K562 (cell line): ENCODE results near the gene PPIE. TPM values are rescaled to one million over a fixed set of nuclear protein-coding genes. Genes with fewer than 3 reads are reported as not detected.

ENCODE experiments used
- ATAC-seq: fragments of 200-7000 bp; cut with Tn5 transposase; 3 replicates; pipeline ENCODE4 v1.9.1; 2020; ENCODE audit warnings: moderate library complexity
- BruUV-seq: library from RNA; stranded (reverse); fragments of 400-500 nt; replicated peaks from 2 replicates; lab custom pipeline; 2021; lab: Mats Ljungman, UMichigan
- CTCF ChIA-PET: fragments of 300-600 bp; formaldehyde crosslinking; extraction: SDS; loops from one replicate; lab custom pipeline; 2021; ENCODE audit warnings: low intra/inter-chr PET ratio; lab: Yijun Ruan, JAX
- POLR2A ChIA-PET: fragments of 300-600, 350-650 bp; sonication (Branson Sonifier 250); formaldehyde crosslinking; extraction: SDS; loops from one replicate; lab custom pipeline; 2021; ENCODE audit warnings: antibody characterized with exemption, inconsistent platforms; lab: Yijun Ruan, JAX
- DNase-seq, 4 experiments: peaks; one replicate each; pipeline versions ENCODE4 v3.0.0 to v3.0.0-alpha.2; 2011 to 2018; ENCODE audit warnings: low spot score in 3 of 4, mixed read lengths in 3 of 4; ENCODE audit errors: extremely low read depth in 1 of 4
- FAIRE-seq: peaks from 2 replicates; lab custom pipeline; 2011; peaks lifted over from hg19 to GRCh38; lab: Jason Lieb, UNC
- H2AFZ ChIP-seq: 2 replicates; pipeline ENCODE4 v1.6.0; 2011; ENCODE audit warnings: low read depth, low read length, control low read depth, inconsistent platforms
- H3K27ac ChIP-seq: fragments of 200-600 bp; 3 replicates; pipeline ENCODE4 v1.8.0; 2011; ENCODE audit warnings: low read depth, mild to moderate bottlenecking, control low read depth, inconsistent platforms, low read length, moderate library complexity, mixed read lengths; ENCODE audit errors: extremely low read depth
- H3K27me3 ChIP-seq, 2 experiments: fragments of 300-600 bp in 1 of 2; 2 replicates in 1 of 2; 3 replicates in 1 of 2; pipeline versions ENCODE4 v1.6.0 to v1.8.0; 2011; ENCODE audit warnings: inconsistent platforms in 2 of 2, low read length in 2 of 2, mild to moderate bottlenecking in 1 of 2, mixed read lengths in 1 of 2, moderate library complexity in 1 of 2; ENCODE audit not compliant: control insufficient read depth in 2 of 2, insufficient read depth in 2 of 2
- H3K36me3 ChIP-seq: fragments of 300-600 bp; 3 replicates; pipeline ENCODE4 v1.8.0; 2011; ENCODE audit warnings: mild to moderate bottlenecking, low read length, inconsistent platforms; ENCODE audit not compliant: control insufficient read depth, insufficient read depth
- H3K4me1 ChIP-seq, 2 experiments: fragments of 200-600 bp in 1 of 2; replicated peaks in 1 of 2; 2 replicates in 1 of 2; 3 replicates in 1 of 2; pipeline versions ENCODE4 v1.5.1 to v1.8.0; 2011; ENCODE audit warnings: inconsistent platforms in 2 of 2, low read length in 2 of 2, mild to moderate bottlenecking in 1 of 2, mixed read lengths in 1 of 2, moderate library complexity in 1 of 2; ENCODE audit not compliant: control insufficient read depth in 2 of 2, insufficient read depth in 2 of 2
- H3K4me2 ChIP-seq: 2 replicates; pipeline ENCODE4 v1.6.1; 2011; ENCODE audit warnings: low read length, control low read depth, inconsistent platforms, mixed read lengths; ENCODE audit not compliant: insufficient read depth
- H3K4me3 ChIP-seq: fragments of 200-600 bp; sonication (generic), shearing (Covaris generic); 2 replicates; pipeline ENCODE4 v1.5.1; 2016; ENCODE audit warnings: control low read depth, inconsistent platforms
- H3K79me2 ChIP-seq: fragments of 200-600 bp; 3 replicates; pipeline ENCODE4 v1.8.0; 2011; ENCODE audit warnings: low read length, inconsistent platforms; ENCODE audit not compliant: control insufficient read depth, insufficient read depth
- H3K9ac ChIP-seq, 2 experiments: 2 replicates each; pipeline versions ENCODE4 v1.6.0 to v1.6.1; 2011; ENCODE audit warnings: low read depth in 2 of 2, low read length in 2 of 2, control low read depth in 1 of 2, inconsistent platforms in 1 of 2, mild to moderate bottlenecking in 1 of 2, mixed read lengths in 1 of 2; ENCODE audit not compliant: insufficient read depth in 1 of 2
- H3K9me1 ChIP-seq: one replicate; pipeline ENCODE4 v1.6.0; 2011; ENCODE audit warnings: inconsistent platforms, mild to moderate bottlenecking, low read length, moderate library complexity; ENCODE audit not compliant: control insufficient read depth, insufficient read depth
- H3K9me3 ChIP-seq: replicated peaks from 2 replicates; pipeline ENCODE4 v1.5.1; 2011; ENCODE audit warnings: low read depth, low read length, inconsistent platforms; ENCODE audit not compliant: control insufficient read depth, insufficient read depth
- H4K20me1 ChIP-seq: replicated peaks from 2 replicates; pipeline ENCODE4 v1.6.1; 2011; ENCODE audit warnings: low read length, inconsistent platforms, mixed read lengths; ENCODE audit not compliant: control insufficient read depth, insufficient read depth
- ETV1 ChIP-seq: fragments of 450-650 bp; conservative IDR thresholded peaks from 2 replicates; pipeline ENCODE4 v1.6.1; 2016; ENCODE audit warnings: missing genetic modification characterization, control low read depth, low read depth, missing compliant biosample characterization
- MCM2 ChIP-seq: fragments of 450-650 bp; IDR thresholded peaks from 2 replicates; pipeline ENCODE4 v1.6.1; 2017; ENCODE audit warnings: low read depth, mild to moderate bottlenecking
- POLR3G ChIP-seq: IDR thresholded peaks from 2 replicates; pipeline ENCODE4 v1.6.1; 2011; ENCODE audit not compliant: insufficient read length, insufficient replicate concordance; ENCODE audit errors: extremely low read depth
- WGBS: fragments of 100-300 bp; shearing (Covaris generic); methylation state at CpG from one replicate; pipeline ENCODE4 v1.1.6; 2016; ENCODE audit warnings: low coverage, mixed read lengths; ENCODE audit not compliant: insufficient coverage; ENCODE audit errors: missing lambda C conversion rate; 5-methylcytosine and 5-hydroxymethylcytosine counted together
- in situ Hi-C: fragments of 300-500 bp; cut with MboI; formaldehyde crosslinking; loops from 4 replicates; pipeline ENCODE4 v1.15.0; 2018; ENCODE audit warnings: inconsistent platforms, mixed read lengths
- intact Hi-C: fragments of 100-400 bp; cut with micrococcal nuclease; formaldehyde crosslinking; loops from 2 replicates; pipeline ENCODE4 v1.14.2; 2022
- polyA plus RNA-seq, 8 experiments: library from polyadenylated mRNA; depleted of rRNA in 4 of 8; stranded (reverse) in 5 of 8; unstranded in 3 of 8; fragments of >200 nt; fragmentation: Nextera tagmentation in 2 of 8; fragmentation: Illumina TruSeq in 1 of 8; extraction: Ambion mirVana in 2 of 8; extraction: Trizol in 1 of 8; gene quantifications; 2 replicates each; pipeline versions ENCODE4 v1.2.1 to v1.2.3, GENCODE V29; 2011 to 2014; ENCODE audit warnings: inconsistent platforms in 1 of 8, missing spikeins in 1 of 8
- total RNA-seq, 7 experiments: library from RNA; depleted of rRNA in 6 of 7; stranded (reverse); fragments of >200 nt in 6 of 7; fragmentation: Illumina TruSeq in 2 of 7; extraction: Trizol in 2 of 7; gene quantifications; 2 replicates each; pipeline versions ENCODE4 v1.2.1 to v1.2.3, GENCODE V29; 2011 to 2021; ENCODE audit warnings: low replicate concordance in 1 of 7
- TF ChIP-seq, protein P1 (sequence below), 3 experiments: fragments of 200-800 bp in 1 of 3; fragments of 250-450 bp in 1 of 3; fragments of 450-650 bp in 1 of 3; sonication (Bioruptor Pico) in 1 of 3; sonication (Bioruptor generic) in 1 of 3; formaldehyde crosslinking in 1 of 3; IDR thresholded peaks; 2 replicates each; pipeline versions ENCODE4 v1.6.1 to v1.8.0; 2016 to 2022; ENCODE audit warnings: mild to moderate bottlenecking in 2 of 3, missing genetic modification characterization in 2 of 3, missing compliant biosample characterization in 1 of 3, moderate library complexity in 1 of 3
- TF ChIP-seq, protein P2 (sequence below): fragments of 450-650 bp; IDR thresholded peaks from 2 replicates; pipeline ENCODE4 v1.6.1; 2016

The PPIE gene
- total and polyA plus RNA-seq, 9 of the 15 experiments (the other 6 are each of a cell fraction or from before 2014, with no cell fraction given) = 75.4 to 444 (median 131) TPM

DNA sequence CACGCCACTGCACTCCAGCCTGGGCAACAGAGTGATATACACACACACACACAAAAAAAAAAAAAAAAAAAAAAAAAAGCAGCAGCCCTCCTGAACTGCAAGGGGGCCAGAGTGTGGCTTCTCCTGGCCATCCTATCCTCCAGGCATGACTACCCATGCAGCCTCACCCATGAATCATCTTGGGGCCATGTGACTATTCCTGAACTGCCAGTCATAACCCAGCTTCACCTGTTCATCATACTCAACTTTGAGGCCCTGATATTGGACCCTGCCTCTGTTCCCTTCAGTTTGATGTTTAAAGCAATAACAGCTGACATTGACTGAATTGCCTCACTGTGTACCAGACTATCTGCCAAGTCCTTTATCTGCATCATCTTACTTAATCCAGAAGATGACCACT is 44.7 kb upstream of the PPIE start:
- TF ChIP-seq MCM2 (no peak), POLR3G (no peak), ETV1 (tag) (no peak)
- TF ChIP-seq, protein P1, sequence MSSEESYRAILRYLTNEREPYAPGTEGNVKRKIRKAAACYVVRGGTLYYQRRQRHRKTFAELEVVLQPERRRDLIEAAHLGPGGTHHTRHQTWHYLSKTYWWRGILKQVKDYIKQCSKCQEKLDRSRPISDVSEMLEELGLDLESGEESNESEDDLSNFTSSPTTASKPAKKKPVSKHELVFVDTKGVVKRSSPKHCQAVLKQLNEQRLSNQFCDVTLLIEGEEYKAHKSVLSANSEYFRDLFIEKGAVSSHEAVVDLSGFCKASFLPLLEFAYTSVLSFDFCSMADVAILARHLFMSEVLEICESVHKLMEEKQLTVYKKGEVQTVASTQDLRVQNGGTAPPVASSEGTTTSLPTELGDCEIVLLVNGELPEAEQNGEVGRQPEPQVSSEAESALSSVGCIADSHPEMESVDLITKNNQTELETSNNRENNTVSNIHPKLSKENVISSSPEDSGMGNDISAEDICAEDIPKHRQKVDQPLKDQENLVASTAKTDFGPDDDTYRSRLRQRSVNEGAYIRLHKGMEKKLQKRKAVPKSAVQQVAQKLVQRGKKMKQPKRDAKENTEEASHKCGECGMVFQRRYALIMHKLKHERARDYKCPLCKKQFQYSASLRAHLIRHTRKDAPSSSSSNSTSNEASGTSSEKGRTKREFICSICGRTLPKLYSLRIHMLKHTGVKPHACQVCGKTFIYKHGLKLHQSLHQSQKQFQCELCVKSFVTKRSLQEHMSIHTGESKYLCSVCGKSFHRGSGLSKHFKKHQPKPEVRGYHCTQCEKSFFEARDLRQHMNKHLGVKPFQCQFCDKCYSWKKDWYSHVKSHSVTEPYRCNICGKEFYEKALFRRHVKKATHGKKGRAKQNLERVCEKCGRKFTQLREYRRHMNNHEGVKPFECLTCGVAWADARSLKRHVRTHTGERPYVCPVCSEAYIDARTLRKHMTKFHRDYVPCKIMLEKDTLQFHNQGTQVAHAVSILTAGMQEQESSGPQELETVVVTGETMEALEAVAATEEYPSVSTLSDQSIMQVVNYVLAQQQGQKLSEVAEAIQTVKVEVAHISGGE (CRISPR knock-in tag; IDR thresholded peaks at IDR 0.05) = no peak
- TF ChIP-seq, protein P2, sequence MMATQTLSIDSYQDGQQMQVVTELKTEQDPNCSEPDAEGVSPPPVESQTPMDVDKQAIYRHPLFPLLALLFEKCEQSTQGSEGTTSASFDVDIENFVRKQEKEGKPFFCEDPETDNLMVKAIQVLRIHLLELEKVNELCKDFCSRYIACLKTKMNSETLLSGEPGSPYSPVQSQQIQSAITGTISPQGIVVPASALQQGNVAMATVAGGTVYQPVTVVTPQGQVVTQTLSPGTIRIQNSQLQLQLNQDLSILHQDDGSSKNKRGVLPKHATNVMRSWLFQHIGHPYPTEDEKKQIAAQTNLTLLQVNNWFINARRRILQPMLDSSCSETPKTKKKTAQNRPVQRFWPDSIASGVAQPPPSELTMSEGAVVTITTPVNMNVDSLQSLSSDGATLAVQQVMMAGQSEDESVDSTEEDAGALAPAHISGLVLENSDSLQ = 0 out of 2 replicates have a peak, but pooled peaks have one; percentile 24
- WGBS = 0% methylated on average over 1 of the region's 1 CpG
- ChIA-PET CTCF (no interaction called here), POLR2A (interaction anchor here (1.2 to 2.3 kb wide), 3 partner anchors 8 to 45 kb away, joined by 3 to 5 read pairs (median 4); partner anchors contain the start of gene PPIE)
- ATAC-seq (no peak), DNase-seq (no peak), FAIRE-seq (no peak)
- H4K20me1 ChIP-seq = no peaks in the 10 kb centered on the region
- intact Hi-C loops (no loop called here), in situ Hi-C loops (no loop called here)
- H3K79me2 ChIP-seq = no peaks in the 10 kb centered on the region
- H3K4me3 ChIP-seq = no peak overlapping the region
- H3K36me3 ChIP-seq = no peaks in the 10 kb centered on the region
- no peak overlapping the region for H3K4me2 ChIP-seq
- H3K4me1 ChIP-seq = peaks cover 0 to 21% of the 10 kb centered on the region in 2 experiments; a peak in 2 of 5 replicates
- no TSS peak for BruUV-seq
- no peaks in the 10 kb centered on the region for H3K9me3 ChIP-seq
- H3K27me3 ChIP-seq = peaks cover 25 to 62% of the 10 kb centered on the region in 2 experiments
- H3K9me1 ChIP-seq = no peaks in the 10 kb centered on the region
- no peak overlapping the region for H2AFZ ChIP-seq
- no peak overlapping the region for H3K27ac ChIP-seq
- H3K9ac ChIP-seq = no peak overlapping the region
